Fibroblast of the conjunctiva (primary cell): Measurements from ENCODE around the gene BCL11A.

Source experiments
- DNase-seq: peaks from one replicate; pipeline ENCODE4 v3.0.0-alpha.2; 2010; ENCODE audit warnings: low read depth

The BCL11A gene

GRCh38 chr2:60505240-60505879, 48.1 kb downstream of the BCL11A start:
- DNase-seq, result no peak

GRCh38 chr2:60504049-60504448, 49.4 kb downstream of the BCL11A start:
- no peak for DNase-seq

- no peak for DNase-seq
Observed at GRCh38 chr2:60502144-60502543, 51.3 kb downstream of the BCL11A start.

GRCh38 chr2:60500861-60501260, 52.6 kb downstream of the BCL11A start:
- DNase-seq, result no peak

GRCh38 chr2:60499651-60500265, 53.7 kb downstream of the BCL11A start:
- no peak for DNase-seq

- DNase-seq, result no peak
Observed at GRCh38 chr2:60498816-60499429, 54.5 kb downstream of the BCL11A start.

GRCh38 chr2:60498127-60498815, 55.2 kb downstream of the BCL11A start:
- no peak for DNase-seq

- no peak for DNase-seq
Observed at GRCh38 chr2:60497500-60497899, 56.0 kb downstream of the BCL11A start.

GRCh38 chr2:60496956-60497355, 56.5 kb downstream of the BCL11A start:
- no peak for DNase-seq

GRCh38 chr2:60496475-60496874, 57.0 kb downstream of the BCL11A start:
- DNase-seq, result no peak

GRCh38 chr2:60495041-60495625, 58.3 kb downstream of the BCL11A start:
- DNase-seq, result no peak

GRCh38 chr2:60493804-60494387, 59.6 kb downstream of the BCL11A start:
- no peak for DNase-seq

GRCh38 chr2:60492548-60492947, 60.9 kb downstream of the BCL11A start:
- DNase-seq, result no peak

GRCh38 chr2:60490848-60491247, 62.6 kb downstream of the BCL11A start:
- no peak for DNase-seq

- DNase-seq, result no peak
Observed at GRCh38 chr2:60490441-60490840, 63.0 kb downstream of the BCL11A start.

- no peak for DNase-seq
Observed at GRCh38 chr2:60489289-60489688, 64.2 kb downstream of the BCL11A start.

- no peak for DNase-seq
Observed at GRCh38 chr2:60488291-60488690, 65.2 kb downstream of the BCL11A start.

- DNase-seq, result no peak
Observed at GRCh38 chr2:60487174-60487573, 66.3 kb downstream of the BCL11A start.

- no peak for DNase-seq
Observed at GRCh38 chr2:60486551-60486950, 66.9 kb downstream of the BCL11A start.

- no peak for DNase-seq
Observed at GRCh38 chr2:60486067-60486466, 67.4 kb downstream of the BCL11A start.

- DNase-seq, result no peak
Observed at GRCh38 chr2:60485550-60485949, 67.9 kb downstream of the BCL11A start.

- DNase-seq, result no peak
Observed at GRCh38 chr2:60485055-60485454, 68.4 kb downstream of the BCL11A start.
